NCI-H2227 (cell line): Measurements from ENCODE around the gene MCOLN1.

Experiments
- DNase-seq: peaks from one replicate; lab custom pipeline; 2025; ENCODE audit not compliant: unreplicated experiment; lab: John Stamatoyannopoulos, UW

MCOLN1 gene

GRCh38 chr19:7522072-7522922 lies at the start of gene MCOLN1:
Gene MCOLN1, plus strand, starts transcription at chr19:7522624. Its CDS starts 127 bp downstream, at chr19:7522751.
- peak; percentile 98 for DNase-seq

DNA sequence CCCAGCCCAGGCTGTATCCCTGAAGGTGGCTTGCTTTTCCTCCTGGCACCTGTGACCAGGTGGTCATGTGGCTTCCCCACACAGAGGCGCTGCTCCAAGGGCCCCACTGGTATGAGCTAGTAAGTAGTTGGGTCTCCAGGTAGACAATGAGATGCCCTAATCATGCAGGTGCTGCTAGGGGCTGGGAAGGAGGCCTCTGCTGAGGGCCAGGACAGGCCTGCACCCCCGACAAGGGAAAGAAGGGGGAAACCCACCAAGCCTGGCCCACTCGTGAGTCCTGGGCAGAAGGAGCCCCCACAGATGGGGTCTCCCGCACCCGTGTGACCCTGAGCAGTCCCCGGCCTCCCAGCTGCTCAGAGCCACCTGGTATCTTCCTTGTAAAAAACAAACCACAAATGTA lies 46.8 kb upstream of the MCOLN1 start:
- no peak for DNase-seq

- no peak for DNase-seq
Measured at GRCh38 chr19:7476241-7476640, 46.2 kb upstream of the MCOLN1 start.

GRCh38 chr19:7476777-7477494 lies 45.5 kb upstream of the MCOLN1 start:
- DNase-seq, result no peak

GRCh38 chr19:7477758-7478157 lies 44.7 kb upstream of the MCOLN1 start:
- no peak for DNase-seq

DNA sequence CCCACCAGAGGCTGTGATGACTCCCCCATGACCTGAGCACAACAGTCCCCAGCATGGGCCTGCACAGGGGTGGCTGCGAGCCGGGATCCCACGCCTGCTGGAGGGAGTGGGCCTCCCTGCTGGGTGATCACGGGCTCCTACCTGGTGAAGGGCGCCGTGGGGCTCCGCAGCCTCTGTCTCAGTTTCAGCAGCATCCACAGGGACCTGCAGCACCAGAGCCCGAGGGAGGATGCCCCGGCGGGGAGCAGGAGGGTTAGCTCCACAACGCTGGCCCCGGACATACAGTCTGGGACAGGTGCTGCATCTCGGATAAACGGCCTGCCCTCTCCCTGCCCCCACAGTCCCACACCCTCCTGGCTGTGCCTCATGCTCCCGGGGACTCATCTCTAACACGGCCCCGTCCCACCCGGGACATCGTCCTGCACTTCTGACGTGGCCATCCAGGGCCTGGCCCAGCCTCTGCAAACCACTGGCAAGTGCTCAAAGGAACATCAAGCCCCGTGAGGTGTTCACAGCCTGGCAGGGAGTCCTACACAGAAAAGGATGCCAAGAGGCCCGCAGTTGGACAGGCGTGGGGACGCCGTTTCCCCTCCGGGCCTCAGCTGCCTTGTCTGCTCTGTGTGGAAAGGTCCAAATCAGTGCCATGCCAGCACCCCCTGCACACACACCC lies 44.1 kb upstream of the MCOLN1 start:
- no peak for DNase-seq

GRCh38 chr19:7478843-7479227 lies 43.6 kb upstream of the MCOLN1 start:
- no peak for DNase-seq

- DNase-seq, result no peak
Measured at GRCh38 chr19:7480222-7480969, 42.0 kb upstream of the MCOLN1 start.

DNA sequence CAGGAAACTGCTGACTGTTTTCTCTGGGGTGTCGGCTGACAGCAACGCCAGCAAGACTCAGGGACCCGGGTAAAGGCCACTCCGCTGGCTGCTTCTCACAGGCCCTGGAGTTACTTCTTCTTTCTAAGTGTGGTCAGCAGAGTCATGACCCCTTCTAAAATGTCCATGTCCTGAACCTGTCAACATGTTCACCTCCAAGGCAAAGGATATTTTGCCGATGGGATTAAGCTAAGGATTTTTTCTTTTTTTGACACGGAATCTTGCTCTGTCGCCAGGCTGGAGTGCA lies 41.5 kb upstream of the MCOLN1 start:
- DNase-seq, result no peak

GRCh38 chr19:7482584-7483439 lies 39.6 kb upstream of the MCOLN1 start:
- DNase-seq, result no peak

DNA sequence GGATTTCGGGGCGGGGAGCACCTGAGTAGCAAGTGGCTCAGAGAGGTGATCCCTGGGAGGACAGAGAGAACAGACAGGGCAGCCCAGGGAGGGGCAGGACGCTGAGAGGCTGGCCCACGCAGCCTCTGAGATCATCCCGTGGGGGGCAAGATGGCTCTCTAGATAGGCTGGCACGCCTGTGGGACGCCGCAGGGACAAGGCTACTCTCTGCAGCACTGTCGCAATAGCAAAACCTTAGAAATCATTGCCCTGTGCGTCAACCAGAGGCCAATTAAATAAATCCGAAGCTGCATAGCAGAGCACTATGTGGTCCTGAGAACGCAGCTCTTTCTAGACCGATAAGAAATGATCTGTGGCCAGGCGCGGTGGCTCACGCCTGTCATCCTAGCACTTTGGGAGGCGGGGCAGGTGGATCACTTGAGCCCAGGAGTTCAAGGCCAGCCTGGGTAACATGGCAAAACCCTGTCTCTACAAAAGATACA lies 38.7 kb upstream of the MCOLN1 start:
- DNase-seq, result no peak

DNA sequence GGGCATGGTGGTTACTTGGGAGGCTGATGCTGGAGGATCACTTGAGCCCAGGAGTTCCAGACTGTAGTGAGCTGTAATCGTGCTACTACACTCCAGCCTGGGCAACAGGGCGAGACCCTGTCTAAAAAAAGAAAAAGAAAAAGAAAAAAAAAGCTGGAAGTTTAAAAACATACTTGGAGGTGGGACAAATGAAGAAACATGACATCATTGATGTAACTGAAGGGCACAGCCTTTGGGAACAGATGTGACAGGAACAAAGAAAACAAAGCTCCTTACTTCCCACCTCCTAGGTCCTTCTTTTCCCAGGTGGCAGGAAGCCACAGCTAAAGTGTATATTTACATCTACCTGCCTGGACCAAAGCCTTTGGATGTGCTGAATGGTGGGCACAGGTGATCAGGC lies 35.5 kb upstream of the MCOLN1 start:
- no peak for DNase-seq

- DNase-seq, result peak; percentile 95
Measured at GRCh38 chr19:7488736-7489353, 33.6 kb upstream of the MCOLN1 start, which contains the start of gene PEX11G. Gene PEX11G, minus strand, starts transcription at chr19:7489035. Its CDS starts 25 bp downstream, at chr19:7489010.

DNA sequence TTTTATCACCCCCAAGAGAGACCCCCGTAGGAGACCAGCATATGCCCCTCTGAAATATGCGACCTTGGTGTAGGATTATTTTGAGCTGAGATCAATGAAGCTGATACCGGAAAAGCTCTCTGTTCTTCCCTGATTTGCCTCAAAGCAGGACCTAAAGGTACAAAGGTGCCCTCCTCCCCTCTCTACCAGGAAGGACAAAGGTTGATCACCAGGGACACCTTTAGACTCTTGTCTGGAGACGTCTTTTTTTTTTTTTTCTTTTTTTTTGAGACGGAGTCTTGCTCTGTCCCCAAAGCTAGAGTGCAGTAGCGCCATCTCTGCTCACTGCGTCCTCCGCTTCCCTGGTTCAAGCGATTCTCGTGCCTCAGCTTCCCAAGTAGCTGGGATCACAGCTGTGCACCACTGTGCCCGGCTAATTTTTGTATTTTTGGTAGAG lies 32.8 kb upstream of the MCOLN1 start:
- no peak for DNase-seq

- DNase-seq, result no peak
Measured at GRCh38 chr19:7492142-7492541, 30.3 kb upstream of the MCOLN1 start.

DNA sequence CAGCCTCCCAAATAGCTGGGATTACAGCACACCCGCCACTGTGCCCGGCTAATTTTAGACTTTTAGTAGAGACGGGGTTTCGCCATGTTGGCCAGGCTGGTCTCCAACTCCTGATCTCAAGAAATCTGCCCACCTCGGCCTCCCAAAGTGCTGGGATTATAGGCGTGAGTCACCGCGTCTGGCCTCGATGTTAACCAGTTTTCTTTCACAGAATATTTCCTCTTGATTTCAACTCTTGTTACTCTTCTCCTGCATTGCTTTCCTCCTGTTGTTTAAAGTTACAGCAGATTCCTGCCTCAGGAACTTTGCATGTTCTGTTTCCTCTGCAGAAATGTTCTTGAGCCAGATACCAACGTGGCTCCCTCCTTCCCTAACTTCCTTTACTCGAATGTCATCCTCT lies 29.9 kb upstream of the MCOLN1 start:
- DNase-seq, result no peak

DNA sequence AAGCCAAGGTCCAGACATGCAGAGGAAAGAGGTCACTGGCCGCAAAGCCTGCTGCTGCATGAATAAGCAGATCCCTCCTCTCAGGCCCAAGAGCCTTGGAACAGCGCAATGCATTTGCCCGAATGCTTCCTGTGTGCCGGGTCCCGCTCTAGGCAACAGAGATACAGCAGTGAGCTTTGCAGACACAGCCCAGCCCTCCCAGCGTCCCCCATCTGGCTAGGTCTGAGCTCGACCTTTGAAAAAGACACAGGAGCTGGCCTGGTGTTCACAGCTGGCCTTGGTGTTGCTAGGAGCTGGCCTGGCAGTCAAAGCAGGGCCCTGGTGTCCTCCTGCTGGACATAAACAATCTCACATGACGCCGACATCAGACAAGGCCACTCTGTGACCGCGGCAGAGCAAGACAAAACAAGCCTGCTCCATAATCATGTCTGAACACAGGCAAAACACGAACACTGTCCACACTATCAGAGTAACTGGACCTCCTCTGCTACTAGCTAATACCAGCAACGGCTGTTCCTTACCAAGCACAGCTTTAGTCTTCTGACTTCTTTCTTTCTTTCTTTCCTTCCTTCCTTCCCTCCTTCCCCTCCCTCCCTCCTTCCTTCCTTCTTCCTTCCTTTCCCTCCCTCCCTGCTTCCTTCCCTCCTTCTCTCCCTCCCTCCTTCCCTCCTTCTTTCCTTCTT lies 27.9 kb upstream of the MCOLN1 start:
- peak; percentile 12 for DNase-seq

GRCh38 chr19:7497292-7497691 lies 25.1 kb upstream of the MCOLN1 start:
- DNase-seq, result peak; percentile 27

- peak; percentile 94 for DNase-seq
Measured at GRCh38 chr19:7500811-7501450, 21.5 kb upstream of the MCOLN1 start.
